T-helper 2 cell (primary cell): ENCODE data around the gene ADI1.
"Not testable (repeated sequence)": the region's sequence is repeated elsewhere in the genome, so short reads cannot be mapped to it uniquely, and the experiment has no call there.

Experiments
- DNase-seq, 5 experiments: peaks; one replicate each; pipeline versions ENCODE4 v3.0.0 to v3.0.0-alpha.2; 2012 to 2022

The ADI1 gene

DNA sequence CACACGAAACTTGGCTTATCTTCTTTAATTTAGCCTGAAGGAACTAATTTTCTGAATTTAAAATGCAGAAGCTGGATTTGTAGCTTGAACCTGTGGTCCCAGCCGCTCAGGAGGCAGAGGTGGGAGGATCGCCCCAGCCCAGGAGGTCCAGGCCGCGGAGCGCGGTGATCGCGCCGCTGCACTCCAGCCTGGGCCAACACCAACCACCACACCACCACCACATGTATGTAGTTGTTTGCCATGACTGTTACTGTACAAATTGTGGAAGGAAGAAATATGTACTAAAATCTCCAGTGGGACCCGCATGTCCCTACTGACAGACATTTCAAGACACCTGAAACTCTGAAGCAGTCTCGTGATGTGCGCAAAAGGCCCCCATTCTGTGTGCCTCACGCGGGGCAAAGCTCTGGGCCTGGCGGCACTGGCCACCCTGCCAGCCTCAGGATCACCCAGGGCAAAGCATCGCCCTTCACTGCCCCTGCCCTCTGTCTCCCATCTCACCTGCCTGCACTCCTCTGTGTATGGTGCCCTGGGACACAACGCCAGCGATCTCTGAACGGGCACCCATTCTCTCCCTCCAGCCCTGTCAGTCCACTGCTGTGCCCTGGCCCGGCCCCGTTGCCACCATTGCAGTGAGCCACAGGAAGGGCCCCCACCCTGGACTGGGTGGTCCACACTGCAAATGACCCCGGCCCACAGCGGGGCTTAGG, 10.1 kb upstream of the ADI1 start:
- DNase-seq, result no peak

DNA sequence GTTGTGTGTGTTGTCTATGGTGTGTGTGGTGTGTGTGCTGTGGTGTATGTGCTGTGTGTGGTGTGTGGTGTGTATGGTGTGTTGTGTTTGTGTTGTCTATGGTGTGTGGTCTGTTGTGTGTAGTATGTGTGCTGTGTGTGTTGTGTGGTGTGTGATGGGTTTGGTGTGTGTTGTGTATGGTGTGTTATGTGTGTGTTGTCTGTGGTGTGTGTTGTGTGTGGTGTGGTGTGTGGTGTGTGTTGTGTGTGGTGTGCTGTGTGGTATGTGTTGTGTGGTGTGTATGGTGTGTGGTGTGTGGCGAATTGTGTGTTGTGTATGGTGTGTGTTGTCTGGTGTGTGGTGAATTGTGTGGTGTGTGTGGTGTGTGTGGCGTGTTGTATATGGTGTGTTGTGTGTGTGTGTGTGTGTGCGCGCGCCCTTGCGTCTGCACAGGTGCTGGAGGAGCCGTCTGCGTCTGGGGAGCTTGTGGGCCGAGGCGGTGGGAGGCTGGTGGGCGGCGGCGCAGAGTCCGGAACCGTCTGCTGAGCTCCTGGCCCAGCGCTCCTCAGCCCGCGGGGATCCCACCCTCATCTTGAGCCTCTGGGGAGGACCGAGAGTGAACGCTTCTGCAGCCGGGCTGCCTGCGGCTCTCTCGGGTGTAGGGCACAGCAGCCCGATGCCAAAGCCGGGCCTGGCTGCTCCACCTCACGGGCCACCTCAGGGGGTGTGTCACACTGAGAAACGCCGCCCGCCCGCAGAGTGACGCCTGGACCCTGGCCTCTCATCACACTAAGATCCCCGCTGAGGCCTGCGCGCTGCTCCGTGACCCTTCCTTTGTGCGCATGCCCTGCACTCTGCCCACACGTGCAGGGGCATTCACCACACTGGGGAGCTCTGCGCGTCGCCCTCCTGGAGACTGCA, 8.8 kb upstream of the ADI1 start:
- DNase-seq, result peak in 1 of 5 experiments; percentile 12

DNA sequence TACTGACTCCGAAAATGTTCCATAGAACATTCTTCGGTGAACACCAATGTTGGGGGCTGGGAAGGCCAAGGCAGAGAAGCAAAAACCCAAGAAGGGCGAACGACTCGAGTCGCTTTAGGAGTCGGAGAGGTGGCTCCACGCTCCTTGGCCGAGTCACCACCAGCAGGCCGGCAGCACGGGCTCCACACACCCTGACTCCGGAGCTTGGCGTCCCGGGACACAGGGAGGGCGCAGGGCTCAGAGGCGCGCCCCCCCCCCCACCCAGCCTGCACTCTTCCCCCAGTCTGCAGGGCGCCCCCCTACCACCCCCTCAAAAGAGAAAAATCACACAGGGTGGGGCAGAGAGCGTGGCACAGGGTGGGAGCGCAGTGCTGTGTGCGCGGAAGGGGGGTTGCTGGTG, 7.5 kb upstream of the ADI1 start:
- no peak for DNase-seq

DNA sequence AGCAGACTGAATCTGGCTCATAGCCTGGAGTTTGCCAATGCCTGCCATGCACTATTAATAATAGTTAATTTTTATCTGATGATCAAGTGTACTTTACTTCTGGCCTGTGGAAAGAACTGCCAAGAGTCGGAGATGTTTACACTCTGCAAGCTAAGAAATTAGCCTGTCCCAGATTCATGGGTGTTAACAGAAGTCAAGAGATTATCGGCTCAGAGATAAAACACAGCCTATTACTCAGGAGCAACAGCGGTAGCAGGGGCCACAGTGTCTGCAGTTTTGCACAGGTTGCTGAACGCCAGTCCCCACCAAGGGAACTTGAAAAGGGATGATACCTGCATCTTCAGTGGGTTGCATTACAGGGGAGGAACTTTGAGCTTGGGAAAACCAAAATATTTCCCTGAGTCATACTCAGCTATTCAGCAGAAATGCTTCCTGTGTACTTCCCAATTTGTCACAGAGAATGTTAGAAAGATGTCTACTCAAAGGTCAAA, 4.3 kb upstream of the ADI1 start:
- no peak for DNase-seq

DNA sequence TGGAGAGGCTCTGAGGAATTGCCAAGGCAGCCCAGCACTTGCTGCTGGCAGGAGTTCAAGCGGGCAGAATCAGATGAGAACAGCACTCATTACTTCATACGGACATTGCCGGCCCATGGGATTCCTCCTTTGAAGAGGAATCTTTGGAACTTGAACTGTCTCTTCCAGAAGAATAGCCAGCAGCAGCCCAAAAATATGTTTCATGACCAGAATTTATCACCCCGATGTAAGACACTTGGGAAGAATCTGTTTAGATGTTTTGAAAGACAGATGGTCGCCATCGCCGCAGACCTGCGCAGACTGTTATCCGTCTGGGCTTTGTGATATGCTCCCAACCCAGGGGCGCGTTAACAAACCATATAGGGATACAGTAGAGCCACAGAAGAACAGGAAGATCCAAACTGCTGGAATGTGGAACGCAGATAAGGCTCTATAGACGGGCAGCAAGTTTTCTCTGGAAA, 3.7 kb upstream of the ADI1 start:
- no peak for DNase-seq

DNA sequence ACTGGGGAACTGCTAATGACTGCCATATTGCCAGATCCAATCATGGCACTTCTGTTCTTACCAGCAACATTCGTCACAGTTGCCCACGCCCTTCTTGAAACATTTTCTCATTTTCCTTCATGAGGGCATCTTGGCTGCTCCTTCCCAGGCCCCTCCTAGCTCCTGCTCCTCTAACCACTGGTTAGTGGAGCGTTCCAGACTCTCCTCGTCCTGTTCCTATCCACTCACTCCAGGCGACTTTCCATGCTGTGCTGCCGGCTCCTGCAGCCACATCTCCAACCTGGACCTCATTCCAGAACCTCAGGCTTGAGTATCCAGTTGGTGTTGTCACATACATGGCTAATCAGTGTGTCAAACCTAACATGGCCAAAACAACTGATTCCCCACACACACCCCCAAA, 1.3 kb upstream of the ADI1 start:
- DNase-seq, result no peak

DNA sequence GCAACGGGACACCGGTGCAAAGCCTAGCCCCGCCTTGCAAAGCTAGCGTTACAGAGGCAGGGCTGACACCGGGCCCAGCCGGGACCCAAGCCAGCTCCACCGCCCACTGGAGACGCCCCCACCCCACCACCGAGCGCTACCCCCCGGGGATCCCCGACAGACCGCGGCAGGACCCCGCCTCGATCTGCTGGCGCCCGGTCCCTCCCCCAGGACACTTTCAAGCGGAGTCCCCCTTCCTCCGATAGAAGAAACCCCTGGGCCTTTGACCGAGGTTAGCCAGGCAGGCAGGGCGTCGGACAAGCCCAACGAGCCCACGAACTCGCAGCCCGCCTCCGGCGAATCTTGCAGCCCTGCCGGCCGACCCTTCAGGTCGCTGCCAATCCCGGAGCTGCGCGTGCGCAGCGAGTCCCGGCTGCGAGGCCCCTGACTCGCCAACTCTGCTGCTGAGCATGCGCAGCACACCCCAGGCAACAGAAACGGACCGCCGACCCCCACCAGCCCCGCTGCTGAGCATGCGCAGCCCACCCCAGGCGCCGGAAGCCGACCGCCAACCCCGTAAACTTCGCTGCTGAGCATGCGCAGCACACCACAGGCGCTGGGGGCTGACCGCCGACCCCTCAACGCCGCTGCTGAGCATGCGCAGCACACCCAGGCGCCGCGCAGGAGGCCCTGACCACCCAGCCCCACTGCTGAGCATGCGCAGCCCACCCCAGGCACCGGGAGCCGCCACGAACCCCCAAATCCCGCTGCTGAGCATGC, 656 bp downstream of the ADI1 start:
- peak; percentile 96 to 99 (median 97) for DNase-seq

DNA sequence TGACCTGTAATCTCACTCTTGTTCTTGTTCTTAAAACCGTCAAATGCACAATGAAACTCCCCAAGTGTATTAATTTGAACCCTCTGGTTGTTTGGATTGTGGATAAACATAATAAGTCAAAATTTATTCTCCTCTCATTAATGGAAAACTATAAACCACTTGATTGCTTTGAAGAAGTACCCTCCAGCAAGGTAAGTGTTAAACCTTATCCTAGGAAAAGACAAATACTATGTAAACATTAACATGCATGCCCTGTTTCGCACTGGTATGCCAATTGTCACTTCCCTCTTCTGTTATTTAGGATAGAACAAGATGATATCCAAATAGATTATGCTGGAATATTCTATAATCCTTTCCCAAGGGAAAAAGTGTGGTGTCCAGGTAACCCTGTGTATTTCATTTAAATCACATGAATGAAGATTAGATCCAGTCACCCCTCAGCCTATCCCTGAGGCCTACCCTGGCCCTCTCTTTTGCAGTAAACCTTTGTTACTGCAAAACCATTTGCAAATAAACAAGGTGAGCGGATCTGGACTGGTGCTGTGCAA, 1.3 kb downstream of the ADI1 start:
- DNase-seq, result no peak

DNA sequence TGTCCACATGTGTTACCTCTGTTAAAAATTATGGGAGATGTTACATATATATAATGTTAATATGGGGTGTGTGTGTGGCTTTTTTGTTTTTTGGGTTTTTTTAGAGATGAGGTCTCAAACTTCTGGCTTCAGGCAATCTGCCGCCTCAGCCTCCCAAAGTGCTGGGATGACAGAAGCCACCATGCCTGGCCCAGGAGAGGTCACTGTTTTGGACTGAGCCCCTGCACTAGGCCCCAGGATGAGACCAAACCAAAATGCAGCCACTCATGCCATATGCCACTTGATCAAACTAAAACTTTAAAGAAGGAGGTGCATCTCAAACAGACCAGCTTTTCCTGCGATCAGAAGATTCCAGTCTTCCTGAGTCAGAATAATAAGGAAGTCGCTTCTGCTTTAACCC, 2.5 kb downstream of the ADI1 start:
- DNase-seq, result no peak

DNA sequence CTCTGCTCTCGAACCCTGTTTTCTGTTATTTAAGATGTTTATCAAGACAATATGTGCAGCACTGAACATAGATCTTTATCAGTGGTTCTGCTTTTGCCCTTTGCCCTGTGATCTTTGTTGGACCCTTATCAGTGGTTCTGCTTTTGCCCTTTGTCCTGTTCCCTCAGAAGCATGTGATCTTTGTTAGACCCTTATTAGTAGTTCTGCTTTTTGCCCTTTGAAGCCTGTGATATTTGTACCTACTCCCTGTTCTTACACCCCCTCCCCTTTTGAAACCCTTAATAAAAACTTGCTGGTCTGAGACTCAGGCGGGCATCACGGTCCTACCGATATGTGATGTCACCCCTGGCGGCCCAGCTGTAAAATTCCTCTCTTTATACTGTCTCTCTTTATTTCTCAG, 3.9 kb downstream of the ADI1 start:
- not testable (repeated sequence) for DNase-seq

DNA sequence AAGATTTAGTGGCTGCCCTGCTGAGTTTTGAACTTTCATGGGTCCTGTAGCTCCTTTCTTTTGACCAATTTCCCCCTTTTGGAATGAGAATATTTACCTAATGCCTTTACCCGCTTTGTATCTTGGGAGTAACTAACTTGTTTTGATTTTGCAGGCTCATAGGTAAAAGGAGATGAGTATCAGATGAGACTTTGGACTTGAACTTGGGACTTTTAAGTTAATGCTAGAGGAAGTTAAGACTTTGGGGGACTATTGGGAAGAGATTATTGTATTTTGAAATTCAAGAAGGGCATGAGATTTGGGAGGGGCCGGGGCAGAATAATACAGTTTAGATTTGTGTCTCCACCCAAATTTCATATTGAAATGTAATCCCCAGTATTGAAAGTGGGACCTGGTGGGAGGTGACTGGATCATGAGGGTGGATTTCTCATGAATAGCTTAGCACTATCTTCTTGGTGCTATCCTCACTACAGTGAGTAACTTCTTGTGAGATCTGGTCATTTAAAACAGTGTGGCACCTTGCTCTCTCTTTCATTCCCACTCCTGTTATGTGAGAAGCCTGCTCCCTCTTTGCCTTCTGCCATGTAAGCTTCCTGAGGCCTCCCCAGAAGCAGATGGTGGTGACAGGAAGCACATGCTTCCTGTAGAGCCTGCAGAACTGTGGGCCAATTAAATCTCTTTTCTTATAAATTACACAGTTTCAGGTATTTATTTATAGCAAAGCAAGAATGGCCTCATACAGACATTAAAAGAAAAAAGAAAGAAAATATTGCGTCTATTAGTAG, 6.1 kb downstream of the ADI1 start:
- no peak for DNase-seq

DNA sequence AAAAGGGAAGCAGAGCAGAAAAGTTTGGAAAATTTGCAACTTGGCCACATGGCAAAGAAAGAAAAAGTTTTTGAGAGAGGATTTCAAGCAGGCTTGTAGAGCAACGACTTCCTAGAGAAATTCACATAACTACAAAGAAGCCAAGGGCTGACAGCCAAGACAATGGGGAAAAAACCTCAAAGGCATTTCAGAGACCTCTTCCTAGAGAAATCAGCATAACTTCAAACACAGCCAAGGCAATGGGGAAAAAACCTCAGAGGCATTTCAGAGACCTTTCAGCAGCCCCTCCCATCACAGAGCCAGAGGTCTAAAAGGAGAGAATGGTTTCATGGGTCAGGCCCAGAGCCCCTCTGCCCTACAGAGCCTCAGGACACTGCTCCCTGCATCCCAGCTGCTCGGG, 7.2 kb downstream of the ADI1 start:
- no peak for DNase-seq

DNA sequence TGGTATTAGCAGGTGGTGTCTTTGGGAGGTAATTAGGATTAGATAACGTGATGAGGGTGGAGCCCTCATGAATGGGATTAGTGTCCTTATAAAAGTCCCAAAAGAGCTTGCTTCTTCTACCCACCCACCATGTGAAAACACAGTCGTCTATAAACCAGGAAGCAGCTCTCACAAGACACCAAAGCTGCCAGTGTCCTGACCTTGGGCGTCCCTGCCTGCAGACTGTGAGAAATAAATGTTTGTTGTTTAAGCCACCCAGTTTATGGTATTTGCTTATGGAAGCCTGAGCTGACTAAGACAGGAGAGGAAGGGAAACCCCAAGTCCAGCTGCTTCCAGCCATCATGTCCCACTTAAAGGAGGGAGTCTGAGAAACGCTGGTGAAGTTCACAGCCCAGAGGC, 13.6 kb downstream of the ADI1 start:
- no peak for DNase-seq

DNA sequence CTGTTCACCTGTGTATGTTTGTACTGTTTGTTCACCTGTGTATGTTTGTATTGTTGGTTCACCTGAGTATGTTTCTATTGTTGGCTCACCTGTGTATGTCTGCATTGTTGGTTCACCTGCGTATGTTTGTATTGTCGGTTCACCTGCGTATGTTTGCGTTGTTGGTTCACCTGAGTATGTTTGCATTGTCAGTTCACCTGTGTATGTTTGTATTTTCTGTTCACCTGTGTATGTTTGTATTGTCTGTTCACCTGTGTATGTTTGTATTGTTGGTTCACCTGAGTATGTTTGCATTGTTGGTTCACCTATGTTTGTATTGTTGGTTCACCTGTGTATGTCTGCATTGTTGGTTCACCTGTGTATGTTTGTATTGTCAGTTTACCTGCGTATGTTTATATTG, 14.6 kb downstream of the ADI1 start:
- no peak for DNase-seq

DNA sequence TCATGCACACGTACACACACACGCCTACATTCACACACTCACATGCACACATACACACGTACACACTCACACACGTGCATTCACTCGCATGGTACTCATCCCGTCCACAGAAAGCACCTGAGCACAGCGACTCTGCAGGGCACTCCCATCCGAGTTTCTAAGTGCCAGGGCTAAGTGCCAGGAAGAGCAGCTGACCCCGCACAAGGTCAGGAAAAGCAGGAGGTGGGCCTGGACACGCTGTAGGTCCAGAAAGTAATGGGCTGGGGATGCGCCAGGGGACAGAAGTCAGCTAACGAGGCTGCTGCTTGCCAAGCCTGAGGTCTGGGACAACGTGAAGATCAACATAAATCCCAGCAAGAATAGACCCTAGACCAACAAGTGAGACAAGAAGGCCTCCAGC, 15.8 kb downstream of the ADI1 start:
- no peak for DNase-seq

DNA sequence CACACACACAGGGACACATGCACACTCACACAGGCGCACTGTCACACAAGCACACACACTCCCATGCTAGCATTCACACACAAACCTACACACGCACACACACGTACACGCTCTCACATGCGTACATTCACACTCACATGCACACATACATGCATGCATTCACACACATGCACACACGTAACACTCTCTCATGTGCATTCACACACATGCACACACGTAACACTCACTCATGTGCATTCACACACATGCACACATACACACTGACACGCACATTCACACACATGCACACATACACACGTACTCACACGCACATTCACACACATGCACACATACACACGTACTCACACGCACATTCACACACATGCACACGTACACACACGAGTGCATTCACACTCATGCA, 16.3 kb downstream of the ADI1 start:
- DNase-seq, result no peak

DNA sequence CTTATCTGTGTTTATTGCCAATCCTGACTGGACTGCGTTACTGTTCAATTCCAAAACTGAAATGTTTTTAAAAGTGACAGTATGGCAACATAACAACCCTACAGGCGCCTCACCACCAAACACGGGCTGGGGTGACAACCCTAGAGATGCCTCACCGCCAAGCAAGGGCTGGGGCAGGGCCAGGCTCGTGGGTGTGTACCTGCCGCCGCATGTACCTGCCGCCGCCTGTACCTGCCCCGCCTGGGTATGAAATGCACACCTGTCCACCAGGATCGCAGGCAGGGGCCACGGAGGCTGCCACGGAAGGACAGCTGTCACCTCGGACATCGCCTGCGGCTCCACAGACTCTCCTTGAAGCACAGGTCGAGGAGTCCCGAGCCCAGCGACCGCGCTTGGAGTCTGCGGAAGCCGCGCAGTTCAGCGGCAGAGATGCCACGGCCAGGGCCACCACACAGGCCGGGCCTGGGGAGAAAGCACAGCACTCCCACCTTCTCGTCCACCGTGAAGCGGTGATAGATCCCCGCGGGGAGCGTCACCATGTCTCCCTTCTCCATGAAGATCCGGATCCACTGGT, 18.9 kb downstream of the ADI1 start:
- DNase-seq, result no peak

DNA sequence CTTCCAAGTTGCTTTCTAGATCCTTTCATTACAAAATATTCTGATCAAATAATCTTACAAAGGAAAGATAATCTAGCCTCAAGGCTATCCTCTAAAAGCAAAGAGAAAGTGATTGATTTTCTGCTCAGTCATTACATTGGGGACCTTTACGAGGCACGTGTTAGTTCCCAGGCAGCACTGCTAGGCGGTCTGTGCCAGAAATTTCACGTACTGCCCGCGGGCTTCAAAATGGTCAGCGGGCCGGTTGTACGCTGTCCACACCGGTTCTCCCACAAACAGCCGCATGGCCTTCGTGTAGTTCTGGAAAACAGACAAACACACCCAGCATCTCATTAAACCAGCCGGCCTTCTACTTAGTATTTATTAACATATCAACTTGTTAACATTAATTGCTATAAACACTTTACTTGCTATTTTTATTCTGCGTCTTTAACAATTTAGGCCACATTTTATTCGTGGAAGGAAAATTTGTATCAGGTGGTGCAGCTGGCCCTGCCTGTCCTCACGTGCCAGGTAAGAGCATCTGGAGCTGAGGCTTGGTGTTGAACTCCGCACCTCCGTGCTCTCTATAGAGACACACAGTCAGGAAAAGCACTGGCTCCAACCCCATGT, 20.4 kb downstream of the ADI1 start:
- DNase-seq, result no peak

DNA sequence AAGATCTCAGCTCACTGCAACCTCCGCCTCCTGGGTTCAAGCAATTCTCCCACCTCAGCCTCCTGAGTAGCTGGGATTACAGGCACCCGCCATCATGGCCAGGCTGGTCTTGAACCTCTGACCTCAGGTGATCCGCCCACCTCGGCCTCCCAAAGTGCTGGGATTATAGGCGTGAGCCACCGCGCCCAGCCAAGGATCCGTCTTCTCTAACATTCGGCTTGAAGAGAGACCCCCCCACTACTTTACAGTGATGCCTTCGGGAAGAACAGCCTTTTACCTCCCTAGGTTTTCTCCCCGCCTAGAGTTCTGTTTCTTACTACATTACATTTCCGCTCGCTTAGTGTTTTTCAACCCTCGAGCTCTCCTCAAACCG, 22.6 kb downstream of the ADI1 start:
- not testable (repeated sequence) for DNase-seq

DNA sequence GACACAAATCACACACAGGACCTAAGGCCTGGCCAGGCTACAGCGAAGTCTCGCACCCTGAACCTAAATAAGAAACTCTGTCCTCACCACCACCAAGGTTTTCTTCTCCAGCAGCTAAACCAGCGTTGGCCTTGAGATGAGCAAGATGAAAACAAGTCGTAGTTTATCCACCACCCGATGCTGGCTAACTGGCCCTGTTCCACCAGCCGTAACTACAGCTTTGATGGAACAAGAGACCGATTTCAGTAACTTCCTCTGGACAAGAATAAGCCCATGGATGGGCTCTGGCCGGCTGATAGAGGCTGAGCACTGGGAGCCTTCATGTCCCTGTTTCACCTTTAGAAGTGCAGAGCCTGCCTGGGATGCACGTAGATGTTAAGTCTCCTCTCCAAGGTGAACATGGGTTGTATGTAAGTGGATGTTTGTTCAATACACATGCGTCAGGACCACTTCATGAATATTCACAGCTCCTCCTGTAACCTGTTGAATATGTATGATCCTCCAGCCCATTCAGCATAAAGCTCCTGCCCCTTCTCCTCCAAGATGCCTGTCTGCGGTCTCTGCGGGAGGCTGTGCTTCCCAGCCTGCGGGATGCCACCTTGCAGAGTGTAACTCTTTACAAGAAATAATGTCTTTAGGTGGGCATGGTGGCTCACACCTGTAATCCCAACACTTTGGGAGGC, 24.2 kb downstream of the ADI1 start:
- DNase-seq, result no peak

DNA sequence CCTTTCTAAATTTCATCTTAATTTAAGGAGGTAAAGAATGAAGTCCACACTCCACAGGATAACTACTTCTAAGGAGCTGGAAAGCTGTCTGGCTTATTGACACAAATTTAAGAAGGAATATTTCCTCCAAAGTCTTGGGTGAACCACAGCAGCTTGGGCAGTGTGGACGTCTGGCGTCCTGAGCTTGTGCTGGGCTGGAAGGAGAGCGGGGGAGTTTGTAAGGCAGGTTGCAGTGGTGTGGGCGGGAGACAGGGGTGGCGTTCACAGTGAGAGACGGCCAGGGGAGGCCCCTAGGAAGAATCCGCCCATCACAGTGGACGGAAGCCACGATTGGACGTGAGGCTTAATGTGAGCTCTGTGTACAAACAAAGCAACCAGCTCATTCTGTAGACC, 25.7 kb downstream of the ADI1 start:
- DNase-seq, result no peak
